HG02678 (cell line): ENCODE data around the gene CCDC77.

Experiments
- ATAC-seq: cut with Tn5 transposase; IDR thresholded peaks from one replicate; pipeline ENCODE4 v1.9.1; 2021; ENCODE audit warnings: mild to moderate bottlenecking, moderate library complexity; ENCODE audit not compliant: unreplicated experiment

CCDC77 gene

DNA sequence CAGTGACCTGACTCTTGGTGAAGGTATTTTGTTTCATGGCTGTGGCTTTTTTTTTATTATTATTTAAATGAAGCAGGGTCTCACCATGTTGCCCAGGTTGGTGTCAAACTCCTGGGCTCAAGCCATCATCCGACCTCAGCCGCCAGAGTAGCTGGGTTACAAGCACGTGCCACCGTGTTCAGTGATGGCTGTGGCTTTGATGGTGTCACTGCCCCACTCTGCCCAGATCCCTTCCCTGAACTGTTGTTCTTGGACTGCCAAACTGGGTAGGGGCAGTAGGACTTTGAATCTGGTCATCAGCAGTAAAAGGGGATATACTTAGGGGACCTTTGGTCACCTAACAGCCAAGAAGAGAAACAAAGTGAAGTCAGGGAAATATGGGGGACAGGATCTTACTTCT lies 77.7 kb downstream of the CCDC77 start:
- no peak for ATAC-seq

- ATAC-seq, result no peak
Observed at GRCh38 chr12:480831-481816, 79.7 kb downstream of the CCDC77 start.

DNA sequence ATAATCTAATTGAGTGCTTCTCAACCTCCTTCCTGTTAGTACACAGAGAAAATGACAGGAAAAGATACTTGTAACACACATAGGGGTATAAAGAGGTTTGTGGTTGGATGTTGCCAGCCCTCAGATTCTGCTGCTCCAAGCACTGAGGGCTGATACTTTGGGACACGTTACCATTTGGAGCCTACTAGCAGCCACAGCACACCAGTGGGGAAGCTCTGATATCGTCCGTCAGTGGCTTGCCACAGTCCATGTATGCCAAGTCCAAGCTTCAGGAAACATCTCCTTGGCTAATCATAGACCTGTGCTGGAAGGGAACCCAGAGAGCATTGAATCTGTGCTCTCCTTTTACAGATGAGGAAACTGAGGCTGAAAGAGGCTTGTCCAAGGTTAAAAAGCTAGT lies 80.6 kb downstream of the CCDC77 start:
- no peak for ATAC-seq

DNA sequence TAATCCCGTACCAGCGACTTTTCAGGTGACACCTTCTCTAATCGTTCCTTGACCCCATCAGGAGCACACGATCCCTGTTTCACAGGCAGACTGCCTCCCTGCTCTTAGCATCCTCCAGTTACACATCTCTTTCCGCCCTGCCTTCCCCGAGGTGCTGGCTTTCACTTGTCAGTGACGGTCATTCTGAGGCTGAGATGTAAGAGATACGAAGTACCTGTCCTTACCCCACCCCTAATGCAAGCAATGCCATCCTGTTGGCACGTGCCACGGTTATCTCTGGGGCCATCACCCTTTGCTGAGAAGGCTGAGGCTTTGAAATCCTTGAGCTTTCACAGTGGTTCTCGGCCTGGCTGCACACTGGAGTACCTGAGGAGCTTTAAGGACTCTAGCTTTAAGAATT lies 82.7 kb downstream of the CCDC77 start:
- ATAC-seq, result no peak

- no peak for ATAC-seq
Observed at GRCh38 chr12:490260-490659, 88.8 kb downstream of the CCDC77 start.
